GM08714 (cell line): ENCODE results near the gene C11orf21.

Source experiments
- H3K4me3 ChIP-seq: fragments of 200-500 bp; sonication (Bioruptor generic); 2 replicates; pipeline ENCODE4 v1.5.1; 2014; ENCODE audit warnings: mild to moderate bottlenecking, low read length, inconsistent platforms
- ZNF274 ChIP-seq: IDR thresholded peaks from 2 replicates; pipeline ENCODE4 v1.6.1; 2012; ENCODE audit warnings: mild to moderate bottlenecking, low read depth, low read length

Gene C11orf21

GRCh38 chr11:2269601-2270321 lies 32.0 kb downstream of the C11orf21 start:
- H3K4me3 ChIP-seq, result no peak overlapping the region
- TF ChIP-seq ZNF274, result no peak

GRCh38 chr11:2268729-2269600 lies 32.8 kb downstream of the C11orf21 start:
- H3K4me3 ChIP-seq, result peak overlapping the region; percentile 5; the same call in 1 of the 2 replicates
- TF ChIP-seq ZNF274, result no peak

GRCh38 chr11:2267851-2268728 lies 33.6 kb downstream of the C11orf21 start:
- H3K4me3 ChIP-seq, result no peak overlapping the region
- TF ChIP-seq ZNF274, result no peak

- no peak overlapping the region for H3K4me3 ChIP-seq
- TF ChIP-seq ZNF274, result no peak
Observed at GRCh38 chr11:2267306-2267850, 34.3 kb downstream of the C11orf21 start.

- TF ChIP-seq ZNF274, result no peak
- H3K4me3 ChIP-seq, result no peak overlapping the region
Observed at GRCh38 chr11:2266586-2267305, 35.0 kb downstream of the C11orf21 start.

GRCh38 chr11:2265854-2266585 lies 35.7 kb downstream of the C11orf21 start:
- TF ChIP-seq ZNF274, result no peak
- H3K4me3 ChIP-seq, result no peak overlapping the region; the same call in 1 of the 2 replicates

- no peak overlapping the region; the same call in 1 of the 2 replicates for H3K4me3 ChIP-seq
- no peak for TF ChIP-seq ZNF274
Observed at GRCh38 chr11:2265396-2265795, 36.3 kb downstream of the C11orf21 start.

- TF ChIP-seq ZNF274, result no peak
- H3K4me3 ChIP-seq, result no peak overlapping the region
Observed at GRCh38 chr11:2264366-2265053, 37.2 kb downstream of the C11orf21 start.

GRCh38 chr11:2263724-2264360 lies 37.9 kb downstream of the C11orf21 start:
- H3K4me3 ChIP-seq, result no peak overlapping the region
- no peak for TF ChIP-seq ZNF274

- TF ChIP-seq ZNF274, result no peak
- H3K4me3 ChIP-seq, result no peak overlapping the region
Observed at GRCh38 chr11:2263071-2263565, 38.6 kb downstream of the C11orf21 start.

- no peak for TF ChIP-seq ZNF274
- no peak overlapping the region for H3K4me3 ChIP-seq
Observed at GRCh38 chr11:2262301-2263070, 39.2 kb downstream of the C11orf21 start.
